Stimulated activated CD4-positive, alpha-beta T cell treated with anti-CD3 and anti-CD28 coated beads, Interleukin-4, amount 100 ng/mL, for 48 hours (primary cell): ENCODE results near the gene ACSL1.

Source experiments
- DNase-seq, 2 donors: peaks; one replicate each; pipeline ENCODE4 v3.0.0-alpha.2; 2020; ENCODE audit warnings: low read depth in 2 of 2

ACSL1 gene

GRCh38 chr4:184825896-184826690, at the start of gene ACSL1:
TSS of gene ACSL1 (minus strand) at chr4:184825968. CDS start at chr4:184803514, 22,454 bp downstream.
- DNase-seq: peak; percentile 66 to 67

GRCh38 chr4:184873054-184873453, 47.3 kb upstream of the ACSL1 start:
- DNase-seq: no peak

DNA sequence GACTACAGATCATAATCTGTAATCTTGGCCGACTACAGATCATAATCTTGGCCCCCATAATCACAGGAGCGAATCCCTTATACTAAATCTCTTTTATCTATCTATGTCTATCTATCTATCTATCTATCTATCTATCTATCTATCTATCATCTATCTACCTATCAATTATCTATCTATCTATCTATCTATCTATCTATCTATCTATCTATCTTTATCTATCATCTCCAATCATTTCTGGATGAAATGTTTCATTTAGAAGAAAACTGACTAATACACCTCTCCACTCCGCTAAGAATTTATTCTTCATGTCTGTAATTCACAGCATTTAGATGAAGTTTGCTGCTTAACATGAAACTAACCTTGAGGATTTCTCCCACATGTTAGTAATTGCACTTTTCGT, 45.0 kb upstream of the ACSL1 start:
- DNase-seq: no peak

DNA sequence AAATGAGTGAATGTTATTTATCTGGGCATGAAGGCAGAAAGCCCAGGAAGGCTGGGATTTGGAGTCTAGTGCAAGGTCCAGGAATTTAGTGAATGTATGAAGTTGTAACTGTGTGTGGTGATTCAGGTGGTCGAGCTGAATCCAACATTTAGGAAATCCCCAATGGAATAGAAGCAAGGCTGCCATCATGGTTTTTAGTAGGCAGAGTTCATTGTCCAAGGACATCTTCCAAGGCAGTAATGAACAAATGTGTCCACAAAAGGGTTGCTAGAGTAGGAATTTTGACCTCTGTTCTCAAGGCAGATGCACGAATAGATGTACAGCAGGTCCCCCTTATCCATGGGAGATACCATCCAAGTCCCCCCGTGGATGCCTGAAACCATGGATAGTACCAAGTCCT, 42.9 kb upstream of the ACSL1 start:
- no peak for DNase-seq

DNA sequence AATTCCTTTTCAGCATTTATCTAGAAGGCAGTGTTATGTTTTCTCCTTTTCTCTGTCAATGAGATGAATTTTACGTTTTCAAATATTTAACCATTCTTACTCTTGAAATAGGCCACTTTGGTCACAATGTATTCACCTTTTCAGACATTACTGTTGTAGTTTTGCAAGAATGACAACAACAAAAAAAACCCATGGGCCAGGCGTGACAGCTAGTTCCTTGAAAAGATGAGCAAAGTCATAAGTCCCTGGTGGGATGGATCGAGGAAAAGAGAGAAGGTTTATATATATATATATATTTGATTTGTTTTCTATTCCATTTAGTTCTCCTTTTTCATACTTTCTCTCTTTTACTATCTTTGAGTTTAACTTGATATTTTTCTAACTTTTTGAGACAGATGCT, 38.1 kb upstream of the ACSL1 start:
- DNase-seq: no peak

DNA sequence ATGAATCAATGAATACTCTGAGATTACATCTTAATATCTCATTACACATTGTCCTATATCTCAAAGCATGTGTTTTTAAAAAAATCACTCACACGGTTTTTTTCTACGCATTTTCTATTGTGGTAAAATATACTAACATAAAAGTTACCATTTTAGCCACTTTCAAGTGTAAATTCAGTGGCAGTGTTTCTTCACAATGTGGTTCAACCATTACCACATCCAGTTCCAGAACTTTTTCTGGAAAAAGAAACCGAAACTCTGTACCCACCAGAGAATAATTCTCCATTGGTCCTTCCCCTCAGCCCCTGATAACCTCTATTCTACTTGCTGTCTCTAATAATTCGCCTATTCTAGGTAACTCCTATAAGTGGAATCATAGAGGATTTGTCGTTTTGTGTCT, 35.3 kb upstream of the ACSL1 start:
- DNase-seq: no peak

DNA sequence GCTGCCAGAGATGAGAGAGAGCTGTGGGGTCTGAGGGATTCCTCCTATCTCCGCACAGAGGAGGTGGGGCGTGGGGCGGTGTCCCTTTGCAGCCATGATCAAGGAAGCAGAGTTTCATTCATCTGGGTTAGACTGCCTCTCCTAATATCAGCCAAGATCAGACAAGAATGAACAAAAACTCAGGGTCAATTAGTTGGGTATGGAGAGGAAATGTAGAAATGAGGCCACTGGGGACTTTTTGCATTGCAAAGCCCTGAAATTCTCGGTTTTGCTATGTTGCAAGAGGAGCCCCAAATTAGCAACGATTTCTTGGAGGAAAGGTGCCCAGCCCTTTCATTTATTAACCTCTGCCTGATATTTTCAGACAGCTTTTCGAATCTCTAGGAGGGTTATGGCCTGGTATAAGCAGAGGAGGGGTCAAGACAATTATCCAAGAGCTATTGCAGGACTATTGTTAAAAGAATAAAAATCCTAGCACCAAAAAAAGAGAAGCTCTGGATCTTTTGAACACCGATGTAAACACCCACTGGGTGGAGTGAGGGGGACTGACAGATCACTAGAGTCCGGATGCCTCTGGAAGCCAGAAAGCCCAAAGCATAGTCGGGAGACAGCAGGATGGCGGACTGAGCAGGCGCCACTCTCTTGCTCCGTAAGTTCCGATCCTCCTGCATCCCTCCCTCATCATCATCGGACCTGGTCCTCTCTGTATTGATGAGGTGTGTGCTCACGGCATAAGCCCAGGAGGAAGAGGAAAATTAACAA, 34.4 kb upstream of the ACSL1 start:
- DNase-seq: no peak

DNA sequence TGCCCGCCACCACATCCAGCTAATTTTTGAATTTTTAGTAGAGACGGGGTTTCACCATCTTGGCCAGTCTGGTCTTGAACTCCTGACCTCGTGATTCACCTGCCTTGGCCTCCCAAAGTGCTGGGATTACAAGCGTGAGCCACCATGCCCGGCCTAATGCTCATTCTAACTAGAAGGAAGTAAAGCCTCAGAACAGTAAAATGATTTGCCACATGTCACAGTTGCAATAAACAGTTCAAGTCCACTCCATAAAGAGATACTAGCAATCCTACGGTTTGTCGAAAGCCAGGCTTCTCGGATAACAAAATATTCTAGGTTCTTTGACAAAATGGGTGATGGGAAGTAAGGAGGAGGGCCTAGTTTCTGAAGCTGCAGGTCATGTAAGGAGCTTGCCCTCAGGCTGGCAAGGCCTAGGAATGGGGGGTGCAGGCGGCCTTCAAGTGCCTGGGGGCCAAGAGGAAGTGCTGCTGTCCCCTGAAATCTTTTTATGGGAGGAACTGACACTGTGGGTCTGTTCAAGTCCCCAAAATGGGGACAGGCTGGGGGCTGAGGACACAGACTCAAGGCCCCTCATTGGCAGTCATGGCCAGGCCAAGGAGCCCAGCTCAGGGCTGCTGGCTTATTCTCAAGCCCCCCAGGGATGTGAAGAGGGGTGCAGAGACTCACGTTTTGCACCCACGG, 31.8 kb upstream of the ACSL1 start:
- DNase-seq: no peak

- DNase-seq: no peak
These were observed 30.5 kb upstream of the ACSL1 start for GRCh38 chr4:184856277-184856609.

- DNase-seq: no peak
These were observed 28.9 kb upstream of the ACSL1 start for GRCh38 chr4:184854673-184855072.

- no peak for DNase-seq
These were observed 27.7 kb upstream of the ACSL1 start for GRCh38 chr4:184853436-184853835.

DNA sequence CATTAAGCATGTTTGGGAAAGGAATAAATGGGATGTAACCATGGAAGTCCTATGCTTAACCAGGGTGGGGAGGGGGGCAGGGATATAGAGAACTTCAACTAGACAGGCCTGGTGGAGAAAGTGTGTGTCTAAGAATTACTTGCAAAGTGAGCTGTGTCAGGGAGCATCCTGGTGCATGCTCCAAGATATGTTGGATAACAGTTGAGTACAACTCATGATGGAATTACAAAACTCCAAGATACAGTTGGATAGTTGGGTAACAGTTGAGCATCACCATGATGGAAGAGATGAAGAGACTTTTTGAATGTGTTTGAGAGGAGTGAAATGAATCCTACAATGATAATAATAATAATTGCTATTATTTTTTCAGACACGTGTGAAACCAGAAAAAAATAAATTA, 26.1 kb upstream of the ACSL1 start:
- no peak for DNase-seq

DNA sequence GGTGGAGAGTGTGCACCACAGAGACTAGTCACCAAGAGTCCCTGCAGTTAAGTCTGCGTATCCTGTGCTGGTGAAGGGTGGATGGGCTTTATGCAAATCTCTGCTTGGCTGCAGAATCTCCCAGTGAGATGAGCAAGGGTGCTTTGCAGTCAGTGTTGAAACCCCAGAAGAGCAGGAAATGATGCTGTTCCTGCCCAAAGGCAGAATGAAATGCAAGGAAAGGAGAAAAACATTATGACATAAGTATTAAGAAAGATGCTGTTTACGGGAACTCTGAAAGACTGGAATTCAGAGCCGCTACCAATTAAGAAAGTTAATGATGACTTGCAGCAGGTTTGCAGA, 25.4 kb upstream of the ACSL1 start:
- no peak for DNase-seq

DNA sequence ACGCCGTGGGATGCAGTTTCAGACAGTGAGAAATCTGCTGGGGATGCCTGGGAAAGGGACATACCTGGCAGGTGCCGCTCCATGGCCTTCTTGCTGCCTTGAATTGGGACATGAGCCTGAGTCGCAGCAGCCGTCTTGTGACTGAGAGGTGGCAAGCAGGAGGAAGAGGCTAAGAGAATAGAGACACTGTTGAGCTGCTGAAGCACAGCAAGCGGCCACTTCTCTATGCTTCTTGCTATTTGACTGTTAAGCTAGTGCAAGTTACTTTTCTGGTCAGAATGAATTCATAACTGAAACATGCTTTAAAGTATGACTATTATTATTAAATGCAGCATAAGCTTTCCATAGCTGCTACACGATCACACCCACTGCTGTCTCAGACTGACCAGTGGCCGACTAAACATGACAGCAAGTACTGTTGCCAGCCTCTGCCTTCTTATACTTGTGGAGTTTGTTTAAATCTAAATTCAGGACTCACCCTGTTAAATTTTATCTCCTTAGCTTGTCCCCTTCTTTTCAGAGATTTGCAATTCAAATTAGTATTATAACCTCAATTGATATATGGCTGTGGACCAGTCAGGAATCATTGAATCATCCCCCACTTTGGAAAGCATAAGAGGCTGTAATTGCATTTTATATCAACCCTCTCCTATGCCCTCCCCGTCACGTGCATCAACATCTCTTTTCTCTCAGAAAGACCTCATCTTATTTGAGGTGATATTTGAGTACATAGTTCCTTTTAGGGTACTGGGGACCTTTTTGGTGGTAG, 24.8 kb upstream of the ACSL1 start:
- DNase-seq: no peak

GRCh38 chr4:184850018-184850417, 24.2 kb upstream of the ACSL1 start:
- DNase-seq: no peak

DNA sequence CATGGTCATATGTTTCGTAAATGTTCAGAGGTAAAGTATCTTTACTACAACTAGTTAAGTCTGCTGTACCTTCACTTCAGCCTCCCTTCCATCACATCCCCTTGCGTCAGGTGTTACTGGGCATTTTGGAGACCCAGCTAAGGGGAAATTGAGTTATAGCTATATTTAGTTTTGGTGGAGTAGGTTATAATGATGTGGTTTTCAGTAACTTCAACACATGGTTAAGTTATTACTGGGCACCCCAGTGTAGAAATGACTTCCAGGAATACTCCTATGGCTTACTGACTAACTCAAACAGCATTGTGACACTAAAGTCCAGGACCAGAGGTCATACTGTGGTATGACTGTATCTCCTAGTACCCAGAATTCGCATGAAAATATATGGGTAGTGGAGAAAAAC, 23.4 kb upstream of the ACSL1 start:
- DNase-seq: no peak

- DNase-seq: no peak
These were observed 22.7 kb upstream of the ACSL1 start for GRCh38 chr4:184848510-184848909.

GRCh38 chr4:184846531-184846930, 20.8 kb upstream of the ACSL1 start:
- DNase-seq: no peak

- no peak for DNase-seq
These were observed 19.7 kb upstream of the ACSL1 start for GRCh38 chr4:184845367-184846021.

GRCh38 chr4:184844742-184845141, 19.0 kb upstream of the ACSL1 start:
- no peak for DNase-seq

GRCh38 chr4:184843984-184844554, 18.3 kb upstream of the ACSL1 start:
- peak; percentile 11 to 16 for DNase-seq
